GM19467 (cell line): ENCODE measurements around the gene PSENEN.

Experiments used
- ATAC-seq: cut with Tn5 transposase; IDR thresholded peaks from one replicate; pipeline ENCODE4 v1.9.1; 2021; ENCODE audit warnings: mild to moderate bottlenecking, moderate library complexity; ENCODE audit not compliant: unreplicated experiment

Gene PSENEN

GRCh38 chr19:35750167-35750566 lies 4.7 kb downstream of the PSENEN start:
- no peak for ATAC-seq

- no peak for ATAC-seq
Measured at GRCh38 chr19:35751839-35752745, 6.6 kb downstream of the PSENEN start.

DNA sequence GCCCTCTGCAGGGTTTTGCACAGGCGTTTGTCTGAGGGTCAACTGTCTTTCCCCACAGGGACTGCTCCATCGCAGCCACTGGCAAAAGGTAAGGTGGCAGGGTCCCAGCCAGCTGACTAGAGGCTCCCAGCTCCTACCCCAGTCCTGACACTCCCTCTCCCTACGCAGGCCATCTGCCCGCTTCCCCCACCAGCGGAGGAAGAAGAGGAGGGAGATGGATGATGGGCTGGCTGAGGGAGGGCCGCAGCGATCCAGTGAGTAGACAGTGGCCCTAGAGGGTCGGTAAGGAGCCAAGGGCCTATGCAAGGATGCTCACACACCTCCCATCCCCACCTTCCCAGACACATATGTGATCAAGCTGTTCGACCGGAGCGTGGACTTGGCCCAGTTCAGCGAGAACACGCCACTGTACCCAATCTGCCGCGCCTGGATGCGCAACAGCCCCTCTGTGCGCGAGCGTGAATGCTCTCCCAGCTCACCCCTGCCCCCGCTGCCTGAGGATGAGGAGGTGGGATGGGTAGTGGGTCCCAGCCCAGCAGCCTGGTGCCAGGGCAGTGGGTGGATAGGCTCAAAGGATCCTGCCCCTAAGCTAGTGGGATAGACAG lies 7.4 kb downstream of the PSENEN start:
- ATAC-seq: no peak

DNA sequence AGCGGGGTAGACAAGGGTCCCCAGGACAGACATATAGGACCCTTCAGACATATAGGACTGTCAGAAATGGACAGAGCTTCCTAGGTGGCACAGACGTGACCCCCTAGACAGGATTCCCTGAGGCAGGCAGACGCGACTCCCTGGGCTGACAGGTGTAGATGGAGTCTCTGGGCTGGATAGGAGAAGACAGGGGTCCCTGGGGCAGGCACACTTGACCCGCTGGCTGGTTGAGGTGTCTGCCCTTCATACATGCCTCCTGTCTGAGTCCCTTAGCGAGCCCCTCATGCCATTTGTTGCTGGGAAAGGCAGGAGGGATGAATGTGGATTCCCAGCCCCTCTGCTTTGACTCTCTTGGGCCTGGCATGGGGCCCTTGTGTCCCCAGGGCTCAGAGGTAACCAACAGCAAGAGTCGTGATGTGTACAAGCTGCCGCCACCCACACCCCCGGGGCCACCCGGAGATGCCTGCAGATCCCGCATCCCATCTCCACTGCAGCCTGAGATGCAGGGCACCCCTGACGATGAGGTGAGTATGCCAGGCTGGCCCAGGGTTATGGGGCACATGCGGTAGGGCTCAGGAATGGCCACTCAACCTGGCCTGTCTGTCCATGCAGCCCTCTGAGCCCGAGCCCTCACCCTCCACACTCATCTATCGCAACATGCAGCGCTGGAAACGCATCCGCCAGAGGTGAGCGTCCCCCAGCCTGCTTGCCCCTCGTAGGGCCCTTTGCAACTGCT lies 8.4 kb downstream of the PSENEN start:
- ATAC-seq: no peak

- no peak for ATAC-seq
Measured at GRCh38 chr19:35754370-35755130, 9.1 kb downstream of the PSENEN start.

GRCh38 chr19:35755131-35755549 lies 9.7 kb downstream of the PSENEN start:
- no peak for ATAC-seq

DNA sequence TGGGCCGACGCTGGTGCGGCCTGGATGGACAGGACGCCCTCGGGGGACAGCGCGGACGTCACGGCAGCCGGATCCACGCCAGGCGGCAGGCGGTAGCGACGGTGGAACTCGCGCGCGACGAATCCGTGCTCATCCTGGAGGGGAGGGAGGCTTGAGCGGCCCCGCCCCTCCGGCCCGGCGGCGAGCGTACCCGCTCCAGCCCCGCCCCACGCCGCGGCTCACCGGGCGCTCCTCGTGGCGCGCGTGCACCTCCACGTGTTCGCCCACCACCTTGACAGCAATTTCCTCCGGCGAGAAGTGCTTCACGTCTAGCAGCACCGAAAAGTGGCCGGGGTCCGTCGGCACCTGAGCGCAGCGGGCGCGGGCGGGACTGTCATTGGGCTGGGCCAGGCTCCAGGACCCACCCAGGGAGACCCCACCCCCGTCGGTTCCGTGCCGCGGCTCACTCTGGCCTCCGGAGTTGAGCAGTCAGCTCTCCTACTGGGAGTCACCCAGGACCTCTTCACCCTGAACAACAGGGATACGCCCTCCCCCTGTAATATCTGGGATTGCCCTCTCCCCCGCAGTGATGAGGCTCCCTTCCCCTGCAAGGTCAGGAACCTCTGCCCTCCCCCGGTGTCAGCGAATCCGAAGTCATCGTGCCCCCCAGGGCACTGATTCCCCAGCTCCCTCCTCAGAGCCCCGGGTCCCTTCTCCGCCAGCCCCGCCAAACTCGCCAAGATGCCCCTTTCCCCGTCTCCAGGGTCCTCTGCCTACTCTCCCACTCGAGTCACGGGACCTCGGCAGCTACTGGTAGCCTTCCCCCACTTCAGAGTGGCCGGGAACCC lies 10.3 kb downstream of the PSENEN start:
- ATAC-seq: no peak

- ATAC-seq: no peak
Measured at GRCh38 chr19:35756377-35757230, 11.2 kb downstream of the PSENEN start, which contains the start of gene HSPB6. TSS of gene HSPB6 (minus strand) at chr19:35757029. CDS start at chr19:35757008, 21 bp downstream.

DNA sequence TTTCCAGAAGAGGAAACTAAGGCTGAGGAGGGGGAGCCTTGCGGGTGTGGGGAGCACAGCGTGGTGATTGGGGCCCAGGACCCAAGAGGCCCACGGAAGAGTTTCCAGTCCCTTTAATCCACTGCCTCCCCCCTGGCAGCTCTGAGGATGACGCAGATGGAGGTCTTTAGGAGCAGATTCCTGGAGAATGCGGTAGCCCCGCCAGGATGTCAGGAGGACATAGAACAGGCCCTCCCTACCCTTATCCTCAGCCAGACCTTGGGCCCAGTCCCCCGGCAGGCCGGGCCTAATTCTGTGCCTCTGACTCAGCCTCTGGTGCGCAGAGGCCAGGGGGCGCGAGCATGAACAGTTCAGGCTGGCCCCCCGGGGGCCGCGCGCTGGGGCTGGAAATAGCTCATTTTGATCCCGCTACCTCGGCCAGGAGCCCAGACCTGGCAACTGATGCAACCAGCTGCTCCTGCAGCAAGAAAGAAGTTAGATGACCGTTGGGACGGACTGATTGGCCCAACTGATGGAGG lies 11.8 kb downstream of the PSENEN start:
- no peak for ATAC-seq

DNA sequence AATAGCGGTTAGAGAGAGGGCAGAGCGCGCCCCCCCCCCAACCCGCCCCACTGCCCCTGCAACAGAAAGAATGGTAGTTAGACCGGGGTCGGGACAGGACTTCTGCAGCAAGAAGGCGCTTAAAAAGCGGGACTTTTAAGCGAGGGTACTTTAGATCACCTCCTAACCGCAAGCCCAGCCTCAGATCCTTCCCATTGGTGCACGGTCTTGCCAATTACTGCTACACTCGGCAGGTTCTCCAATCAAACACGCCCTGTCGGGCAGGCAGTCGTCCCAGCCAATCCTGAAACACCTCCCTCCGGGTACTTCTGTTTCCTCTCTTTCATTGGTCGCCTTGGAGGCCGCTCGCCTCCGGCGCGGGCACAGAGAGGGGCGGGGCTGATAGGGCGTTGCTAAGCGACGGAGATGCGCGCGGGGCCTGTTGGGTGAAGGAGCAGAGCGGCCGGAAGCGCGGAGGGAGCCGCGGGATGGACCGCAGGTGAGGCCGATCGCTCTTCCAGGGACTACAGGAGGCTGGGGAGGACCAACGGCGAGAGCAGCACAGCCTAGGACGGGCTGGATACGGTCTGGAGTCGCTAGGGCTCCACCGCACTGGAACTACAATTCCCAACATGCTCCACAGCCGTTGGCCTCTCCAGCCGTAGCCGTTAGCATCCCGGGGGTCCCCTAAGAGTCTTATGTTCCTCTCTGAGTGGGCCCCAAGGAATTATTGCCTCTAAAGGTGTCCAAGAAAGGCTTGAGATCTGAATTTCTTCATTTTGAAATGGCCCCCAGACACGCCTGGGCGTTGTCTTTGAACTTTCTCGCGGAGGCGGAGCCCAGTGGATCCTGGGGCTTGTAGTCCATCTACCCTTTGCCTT lies 12.5 kb downstream of the PSENEN start, which contains the start of gene PROSER3:
Gene PROSER3 (plus strand): TSS at position 428 of the 860 bp plus-strand sequence. CDS start 40 bp downstream, at position 468.
- ATAC-seq: peak; percentile 89

DNA sequence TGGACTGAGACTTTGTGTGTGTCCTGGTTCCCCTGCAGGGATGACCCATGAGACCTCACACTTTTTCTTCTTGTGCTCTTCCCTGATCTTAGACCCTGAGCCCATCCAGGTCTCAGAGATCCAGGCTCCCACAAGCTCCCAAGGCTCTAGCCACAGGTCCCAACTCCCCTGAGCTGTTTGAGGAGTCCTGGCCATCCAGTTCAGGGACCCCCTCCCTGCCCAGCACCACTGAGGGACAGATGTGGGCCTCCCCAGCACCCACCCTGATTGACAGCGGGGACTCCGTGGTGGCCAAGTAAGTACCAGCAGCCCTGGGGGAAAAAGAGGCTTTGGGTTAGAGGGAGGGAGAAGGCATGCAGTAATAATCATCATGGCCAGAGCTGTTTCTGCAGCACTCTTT lies 14.2 kb downstream of the PSENEN start:
- no peak for ATAC-seq

GRCh38 chr19:35760711-35761349 lies 15.4 kb downstream of the PSENEN start:
- no peak for ATAC-seq

- ATAC-seq: no peak
Measured at GRCh38 chr19:35764432-35765315, 19.2 kb downstream of the PSENEN start.

DNA sequence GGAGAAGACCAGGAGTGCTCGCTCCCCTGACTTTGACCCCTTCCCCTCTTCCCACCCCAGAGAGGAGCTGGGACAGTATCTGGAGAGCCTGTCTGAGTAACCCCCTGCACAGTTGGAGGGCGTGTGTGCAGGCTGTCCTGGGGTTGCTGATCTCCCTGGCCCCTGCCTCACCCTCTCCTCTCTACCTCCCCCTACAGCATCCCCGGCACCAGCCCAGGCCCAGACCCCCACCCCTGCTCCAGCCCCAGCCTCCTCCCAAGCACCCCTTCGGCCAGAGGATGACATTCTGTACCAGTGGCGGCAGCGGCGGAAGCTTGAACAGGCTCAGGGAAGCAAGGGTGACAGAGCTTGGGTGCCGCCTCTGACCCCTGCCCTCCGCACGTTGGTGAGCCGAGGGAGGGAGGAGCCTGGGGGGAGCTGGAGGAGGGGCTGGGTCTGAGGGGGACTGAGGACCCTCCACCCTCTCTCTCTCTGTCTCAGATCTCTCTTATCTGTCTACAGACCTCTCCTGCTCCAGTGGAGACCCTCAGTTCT lies 21.2 kb downstream of the PSENEN start:
- ATAC-seq: no peak

- no peak for ATAC-seq
Measured at GRCh38 chr19:35767288-35768081, 22.0 kb downstream of the PSENEN start.
